Neutrophil (primary cell): Measurements from ENCODE around the gene CENPL.

Experiments used
- H3K27ac ChIP-seq: fragments of 200-600 bp; sonication (generic); 2 replicates; pipeline ENCODE4 v1.5.1; 2016; ENCODE audit warnings: mild to moderate bottlenecking, moderate library complexity
- H3K27me3 ChIP-seq: fragments of 200-600 bp; sonication (generic); 2 replicates; pipeline ENCODE4 v1.6.0; 2016; ENCODE audit warnings: mild to moderate bottlenecking
- H3K36me3 ChIP-seq: fragments of 200-600 bp; sonication (generic); 2 replicates; pipeline ENCODE4 v1.5.1; 2017
- H3K4me1 ChIP-seq, 2 experiments: fragments of 200-600 bp in 1 of 2; sonication (generic) in 1 of 2; 1 replicate in 1 of 2; 2 replicates in 1 of 2; pipeline versions ENCODE4 v1.5.1 to v1.6.1; 2013 to 2016; ENCODE audit warnings: low read depth in 1 of 2, low read length in 1 of 2, mild to moderate bottlenecking in 1 of 2, moderate library complexity in 1 of 2; ENCODE audit not compliant: control insufficient read depth in 1 of 2, insufficient read depth in 1 of 2
- H3K4me3 ChIP-seq, 2 experiments: fragments of 200-600 bp in 1 of 2; sonication (generic) in 1 of 2; 1 replicate in 1 of 2; 2 replicates in 1 of 2; pipeline ENCODE4 v1.5.1; 2013 to 2016; ENCODE audit warnings: low read depth in 1 of 2, low read length in 1 of 2, mild to moderate bottlenecking in 1 of 2, moderate library complexity in 1 of 2
- H3K9me3 ChIP-seq: fragments of 200-600 bp; sonication (generic); 2 replicates; pipeline ENCODE4 v1.5.1; 2016
- CTCF ChIP-seq: fragments of 200-600 bp; sonication (generic); IDR thresholded peaks from 2 replicates; pipeline ENCODE4 v1.5.1; 2016; ENCODE audit warnings: antibody characterized with exemption

The CENPL gene

GRCh38 chr1:173758980-173759379 lies 65.7 kb downstream of the CENPL start:
- H3K36me3 ChIP-seq, result peaks cover 47% of the 10 kb centered on the region
- H3K27ac ChIP-seq, result no peak overlapping the region
- H3K4me3 ChIP-seq, result no peak overlapping the region

GRCh38 chr1:173758110-173758509 lies 66.6 kb downstream of the CENPL start:
- peaks cover 54% of the 10 kb centered on the region for H3K36me3 ChIP-seq
- no peak for TF ChIP-seq CTCF
- no peaks in the 10 kb centered on the region for H3K9me3 ChIP-seq
- H3K27ac ChIP-seq, result no peak overlapping the region
- H3K27me3 ChIP-seq, result no peaks in the 10 kb centered on the region
- H3K4me1 ChIP-seq, result no peaks in the 10 kb centered on the region
- no peak overlapping the region for H3K4me3 ChIP-seq

More at GRCh38 chr1:173758980-173759379, 65.7 kb downstream of the CENPL start:
- Histone ChIP-seq H3K27me3 (no peaks in the 10 kb centered on the region), H3K4me1 (no peaks in the 10 kb centered on the region), H3K9me3 (no peaks in the 10 kb centered on the region)
- TF ChIP-seq CTCF, result no peak

GRCh38 chr1:173757666-173758065 lies 67.0 kb downstream of the CENPL start:
- no peak overlapping the region for H3K4me3 ChIP-seq
- peaks cover 59% of the 10 kb centered on the region for H3K36me3 ChIP-seq
- no peaks in the 10 kb centered on the region for H3K27me3 ChIP-seq
- no peak for TF ChIP-seq CTCF
- H3K27ac ChIP-seq, result no peak overlapping the region
- no peaks in the 10 kb centered on the region for H3K4me1 ChIP-seq
- no peaks in the 10 kb centered on the region for H3K9me3 ChIP-seq

- Histone ChIP-seq H3K36me3 (peaks cover 63% of the 10 kb centered on the region), H3K9me3 (no peaks in the 10 kb centered on the region), H3K27ac (no peak overlapping the region), H3K4me1 (no peaks in the 10 kb centered on the region), H3K4me3 (no peak overlapping the region), H3K27me3 (no peaks in the 10 kb centered on the region)
- no peak for TF ChIP-seq CTCF
Measured at GRCh38 chr1:173753830-173754229, 70.9 kb downstream of the CENPL start.
